ENCODE data around the gene C1RL. TPM values are rescaled to one million over a fixed set of nuclear protein-coding genes. Genes with fewer than 3 reads are reported as not detected.

The C1RL gene
- total RNA-seq, 4 donors from 2014 or later: 39.2 to 153 (median 59.5) TPM

GRCh38 chr12:7122811-7123769 lies 14.1 kb upstream of the C1RL start:
- Histone ChIP-seq H3K4me1 (peaks cover 0 to 7% of the 10 kb centered on the region in 2 donors), H3K4me3 (replicated peaks in 1 of 3) (no peak overlapping the region), H3K27ac (no peak overlapping the region), H3K36me3 (no peaks in the 10 kb centered on the region), H3K27me3 (no peaks in the 10 kb centered on the region), H3K9me3 (no peaks in the 10 kb centered on the region)
- intact Hi-C loops (cut with DNase I): no loop called here
- no peak for DNase-seq
- TF ChIP-seq POLR2A (IDR thresholded peaks at IDR 0.05): no peak
- TF ChIP-seq, protein P1, sequence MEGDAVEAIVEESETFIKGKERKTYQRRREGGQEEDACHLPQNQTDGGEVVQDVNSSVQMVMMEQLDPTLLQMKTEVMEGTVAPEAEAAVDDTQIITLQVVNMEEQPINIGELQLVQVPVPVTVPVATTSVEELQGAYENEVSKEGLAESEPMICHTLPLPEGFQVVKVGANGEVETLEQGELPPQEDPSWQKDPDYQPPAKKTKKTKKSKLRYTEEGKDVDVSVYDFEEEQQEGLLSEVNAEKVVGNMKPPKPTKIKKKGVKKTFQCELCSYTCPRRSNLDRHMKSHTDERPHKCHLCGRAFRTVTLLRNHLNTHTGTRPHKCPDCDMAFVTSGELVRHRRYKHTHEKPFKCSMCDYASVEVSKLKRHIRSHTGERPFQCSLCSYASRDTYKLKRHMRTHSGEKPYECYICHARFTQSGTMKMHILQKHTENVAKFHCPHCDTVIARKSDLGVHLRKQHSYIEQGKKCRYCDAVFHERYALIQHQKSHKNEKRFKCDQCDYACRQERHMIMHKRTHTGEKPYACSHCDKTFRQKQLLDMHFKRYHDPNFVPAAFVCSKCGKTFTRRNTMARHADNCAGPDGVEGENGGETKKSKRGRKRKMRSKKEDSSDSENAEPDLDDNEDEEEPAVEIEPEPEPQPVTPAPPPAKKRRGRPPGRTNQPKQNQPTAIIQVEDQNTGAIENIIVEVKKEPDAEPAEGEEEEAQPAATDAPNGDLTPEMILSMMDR (IDR thresholded peaks at IDR 0.05): no peak
- 64 to 69% methylated on average over 7 of the region's 7 CpGs for WGBS, 2 donors

DNA sequence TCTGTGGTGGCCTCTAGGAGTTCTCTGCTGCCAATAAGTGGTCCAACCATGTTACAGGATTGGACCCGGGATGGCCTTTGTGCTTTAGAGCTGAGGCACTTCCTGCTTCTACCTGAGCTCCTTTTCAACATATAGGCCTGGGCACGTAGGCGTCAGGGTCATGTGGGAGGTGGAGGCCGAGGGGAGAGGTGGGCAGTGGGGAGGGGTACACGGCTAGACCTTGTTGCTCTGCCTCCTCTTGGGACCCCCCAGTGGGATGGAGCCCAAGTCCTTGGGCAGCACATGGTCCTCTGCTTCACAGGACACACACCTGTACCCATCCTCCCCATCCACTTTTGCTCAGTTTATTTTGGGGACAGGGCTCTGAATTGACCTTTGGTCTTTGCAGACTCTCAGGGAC lies 12.3 kb upstream of the C1RL start:
- Histone ChIP-seq H3K4me1 (peaks cover 0 to 7% of the 10 kb centered on the region in 2 donors), H3K4me3 (replicated peaks in 1 of 3) (no peak overlapping the region), H3K36me3 (no peaks in the 10 kb centered on the region), H3K27me3 (no peaks in the 10 kb centered on the region), H3K27ac (no peak overlapping the region), H3K9me3 (no peaks in the 10 kb centered on the region)
- TF ChIP-seq, protein P1 (IDR thresholded peaks at IDR 0.05): no peak
- no peak for TF ChIP-seq POLR2A (IDR thresholded peaks at IDR 0.05)
- intact Hi-C loops (cut with DNase I): no loop called here
- no peak for DNase-seq
- WGBS, 2 donors: 73 to 86% methylated on average over 5 of the region's 5 CpGs

- Histone ChIP-seq H3K27me3 (no peaks in the 10 kb centered on the region), H3K4me1 (peaks cover 0 to 7% of the 10 kb centered on the region in 2 donors), H3K36me3 (no peaks in the 10 kb centered on the region), H3K27ac (no peak overlapping the region), H3K4me3 (replicated peaks in 1 of 3) (no peak overlapping the region), H3K9me3 (no peaks in the 10 kb centered on the region)
- intact Hi-C loops (cut with DNase I): no loop called here
- no peak for DNase-seq
- WGBS, 2 donors: 79 to 89% methylated on average over 5 of the region's 5 CpGs
- TF ChIP-seq, protein P1 (IDR thresholded peaks at IDR 0.05): no peak
- no peak for TF ChIP-seq POLR2A (IDR thresholded peaks at IDR 0.05)
Measured at GRCh38 chr12:7120166-7120565, 11.2 kb upstream of the C1RL start.

DNA sequence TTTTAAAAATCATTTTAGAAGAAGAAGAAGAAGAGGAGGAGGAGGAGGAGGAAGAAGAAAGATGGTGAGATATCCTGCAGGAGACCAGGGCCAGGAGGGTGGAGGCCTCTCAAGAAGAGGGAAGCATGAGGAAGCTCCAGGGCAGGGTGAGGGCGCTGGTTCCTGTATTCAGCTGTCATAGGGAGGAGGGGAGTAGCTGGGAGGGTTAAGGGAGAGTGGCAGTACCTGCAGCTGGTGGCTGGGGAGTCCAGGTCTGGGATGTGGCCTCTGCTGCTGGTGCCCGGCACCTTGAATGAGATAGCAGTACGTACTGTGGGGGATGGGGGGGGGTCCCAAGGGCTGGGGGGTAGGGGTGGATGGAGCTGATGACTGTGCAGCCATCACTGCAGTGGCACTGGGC lies 9.9 kb upstream of the C1RL start:
- TF ChIP-seq POLR2A (IDR thresholded peaks at IDR 0.05): no peak
- TF ChIP-seq, protein P1 (IDR thresholded peaks at IDR 0.05): no peak
- H3K9me3 ChIP-seq: no peaks in the 10 kb centered on the region
- DNase-seq: no peak
- no peaks in the 10 kb centered on the region for H3K36me3 ChIP-seq
- H3K4me1 ChIP-seq: peaks cover 0 to 7% of the 10 kb centered on the region in 2 donors
- intact Hi-C loops (cut with DNase I): no loop called here
- H3K4me3 ChIP-seq (replicated peaks in 1 of 3): no peak overlapping the region
- WGBS, 2 donors: 76 to 82% methylated on average over 1 to 3 of the region's 3 CpGs
- no peaks in the 10 kb centered on the region for H3K27me3 ChIP-seq
- no peak overlapping the region for H3K27ac ChIP-seq

DNA sequence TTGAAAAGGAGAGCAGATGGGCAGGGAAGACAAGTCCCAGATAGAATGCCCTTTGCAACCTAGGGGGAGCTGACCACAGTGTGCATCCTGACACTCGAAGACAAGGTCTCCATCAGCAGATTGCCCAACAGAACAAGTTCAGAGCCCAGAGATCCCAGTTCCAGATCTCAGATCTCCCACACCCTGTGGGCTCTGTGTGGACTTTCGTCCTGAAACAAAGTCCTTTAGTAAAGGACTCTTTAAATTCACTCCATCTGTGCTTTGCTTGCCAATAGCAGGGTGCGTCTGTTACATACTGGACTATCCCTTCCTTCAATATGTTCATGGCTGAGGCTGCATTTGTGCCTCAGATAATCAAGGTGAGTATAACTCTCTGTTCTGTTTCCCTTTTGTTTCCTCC lies 8.7 kb upstream of the C1RL start:
- H3K27ac ChIP-seq: no peak overlapping the region
- H3K27me3 ChIP-seq: no peaks in the 10 kb centered on the region
- intact Hi-C loops (cut with DNase I): no loop called here
- TF ChIP-seq, protein P1 (IDR thresholded peaks at IDR 0.05): no peak
- no peak for TF ChIP-seq POLR2A (IDR thresholded peaks at IDR 0.05)
- no peaks in the 10 kb centered on the region for H3K9me3 ChIP-seq
- WGBS, 2 donors: 84 to 94% methylated on average over 3 of the region's 3 CpGs
- H3K36me3 ChIP-seq: no peaks in the 10 kb centered on the region
- no peaks in the 10 kb centered on the region for H3K4me1 ChIP-seq
- no peak overlapping the region for H3K4me3 ChIP-seq (replicated peaks in 1 of 3)
- DNase-seq: no peak

Measured in thyroid gland (tissue), 4 donors.